Activated CD4-positive, alpha-beta memory T cell treated with anti-CD3 and anti-CD28 coated beads for 36 hours (primary cell): ENCODE results near the gene RGP1. TPM values are rescaled to one million over a fixed set of nuclear protein-coding genes. Genes with fewer than 3 reads are reported as not detected.

Experiments used
- CTCF ChIA-PET: fragments of 350-600 bp; sonication (Branson Sonifier 250); formaldehyde crosslinking; loops from one replicate; lab custom pipeline; 2021; ENCODE audit warnings: antibody characterized with exemption, inconsistent platforms; lab: Charles Lee
- POLR2A ChIA-PET: fragments of 350-600 bp; sonication (Branson Sonifier 250); formaldehyde crosslinking; loops from one replicate; lab custom pipeline; 2021; ENCODE audit warnings: antibody characterized with exemption; lab: Charles Lee
- DNase-seq: peaks from one replicate; pipeline ENCODE4 v3.0.0-alpha.2; 2020
- H3K27ac Mint-ChIP-seq: one replicate; pipeline ENCODE4 v1.8.0; 2021; ENCODE audit warnings: mixed read lengths
- H3K27me3 Mint-ChIP-seq: one replicate; pipeline ENCODE4 v1.8.0; 2021; ENCODE audit warnings: mixed read lengths
- H3K36me3 Mint-ChIP-seq: one replicate; pipeline ENCODE4 v1.8.0; 2021; ENCODE audit warnings: mixed read lengths
- H3K4me1 Mint-ChIP-seq: one replicate; pipeline ENCODE4 v1.8.0; 2021; ENCODE audit warnings: low read depth, mixed read lengths
- H3K4me3 Mint-ChIP-seq: one replicate; pipeline ENCODE4 v1.8.0; 2021; ENCODE audit warnings: mild to moderate bottlenecking, mixed read lengths
- H3K9me3 Mint-ChIP-seq: one replicate; pipeline ENCODE4 v1.8.0; 2021; ENCODE audit warnings: mixed read lengths
- intact Hi-C: fragments of 100-400 bp; cut with micrococcal nuclease; formaldehyde crosslinking; loops from one replicate; pipeline ENCODE4 v1.15.1; 2023
- total RNA-seq, 2 experiments: library from RNA; stranded (reverse); gene quantifications; one replicate each; pipeline ENCODE4 v1.2.3, GENCODE V29; 2021

The RGP1 gene
- total RNA-seq, 2 experiments from 2014 or later: 17.4 to 18.0 TPM

DNA sequence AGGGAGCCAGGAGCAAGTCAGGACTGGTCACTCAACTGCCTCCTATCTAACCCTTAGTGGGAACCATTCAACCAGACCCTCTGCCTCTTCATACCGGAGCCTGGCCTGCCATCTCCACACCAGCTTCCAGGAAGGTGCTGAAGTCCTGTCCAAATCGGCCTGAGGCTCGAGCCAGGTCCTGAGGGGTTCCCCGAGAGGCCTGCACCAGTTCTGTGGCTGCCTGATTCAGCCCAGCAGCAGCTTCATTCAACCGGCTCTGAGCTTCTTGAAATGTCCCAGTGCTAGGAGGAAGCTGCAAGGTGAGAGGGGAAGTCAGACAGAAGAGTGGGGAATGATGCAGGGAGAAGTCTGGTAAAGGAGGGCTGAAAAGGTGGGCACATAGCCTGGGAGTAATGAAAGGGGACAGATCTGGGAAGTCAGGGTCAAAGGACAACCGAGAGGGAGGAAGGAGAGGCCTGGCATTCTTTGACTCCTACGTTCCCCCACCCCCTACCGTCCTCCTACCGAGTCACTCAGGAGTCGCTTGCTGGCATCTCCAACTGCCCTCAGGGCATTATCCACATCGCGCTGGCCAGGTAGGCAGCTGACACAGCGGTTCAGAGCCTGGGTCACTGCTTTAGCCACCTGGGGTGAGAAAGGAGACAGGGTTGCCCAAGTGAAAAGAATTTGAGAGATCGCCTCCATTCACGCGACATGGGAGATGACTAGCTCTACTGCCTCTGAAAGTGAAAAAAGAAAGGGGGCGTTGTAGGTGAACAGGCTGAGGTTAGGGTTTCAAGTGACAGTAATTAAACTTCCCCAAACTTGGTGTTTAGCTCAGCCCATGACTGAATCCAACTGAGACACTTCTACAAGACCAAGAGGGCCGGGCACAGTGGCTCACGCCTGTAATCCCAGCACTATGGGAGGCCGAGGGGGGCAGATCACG is 37.3 kb upstream of the RGP1 start:
- ChIA-PET CTCF (interaction anchor here (1.0 to 6.5 kb wide), 6 partner anchors 12 to 108 kb away, joined by 3 to 55 read pairs (median 4); partner anchors contain the start of genes GBA2 and RGP1), POLR2A (no interaction called here)
- Mint-ChIP-seq H3K27ac (no peak overlapping the region), H3K4me3 (no peak overlapping the region), H3K9me3 (no peaks in the 10 kb centered on the region), H3K36me3 (peaks cover 68% of the 10 kb centered on the region), H3K27me3 (no peaks in the 10 kb centered on the region), H3K4me1 (peaks cover 15% of the 10 kb centered on the region)
- intact Hi-C loops: no loop called here
- DNase-seq: no peak

DNA sequence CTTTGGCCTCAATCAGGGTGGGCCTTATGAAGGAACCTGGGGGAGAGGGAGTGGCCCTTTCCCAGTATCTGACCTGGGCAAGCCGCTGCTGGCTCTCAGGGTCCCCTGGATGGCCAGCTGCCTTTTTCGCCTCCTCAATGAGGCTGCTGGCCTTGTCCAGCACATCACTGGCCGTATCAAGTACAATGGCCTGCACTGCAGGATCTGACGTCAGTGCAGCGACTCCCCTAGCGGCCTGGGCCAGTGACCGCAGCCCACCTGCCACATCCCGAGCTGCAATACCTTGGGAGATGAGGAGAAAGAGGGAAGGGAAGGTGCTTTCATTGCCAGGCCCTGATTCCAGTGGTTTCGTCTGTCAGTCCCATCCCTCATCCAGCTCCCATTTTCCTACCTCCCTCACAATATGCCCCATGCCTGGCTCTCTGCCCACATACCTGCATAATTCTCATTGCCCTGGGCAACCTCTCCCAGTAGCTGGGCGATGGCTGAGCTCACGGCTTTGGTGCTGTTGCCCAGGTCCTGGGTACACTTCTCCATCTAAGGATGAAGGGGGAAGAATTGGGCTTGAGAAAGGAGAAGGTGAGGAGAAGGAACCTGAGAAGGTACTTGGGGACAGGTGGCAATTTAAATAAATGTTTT is 36.2 kb upstream of the RGP1 start:
- intact Hi-C loops: no loop called here
- peaks cover 15% of the 10 kb centered on the region for H3K4me1 Mint-ChIP-seq
- no peaks in the 10 kb centered on the region for H3K9me3 Mint-ChIP-seq
- DNase-seq: no peak
- no peak overlapping the region for H3K4me3 Mint-ChIP-seq
- H3K27me3 Mint-ChIP-seq: no peaks in the 10 kb centered on the region
- ChIA-PET POLR2A (no interaction called here), CTCF (interaction anchor here (0.5 to 6.5 kb wide), 6 partner anchors 9 to 36 kb away, joined by 3 to 55 read pairs (median 4); partner anchors contain the start of genes GBA2 and RGP1)
- H3K36me3 Mint-ChIP-seq: peaks cover 64% of the 10 kb centered on the region
- H3K27ac Mint-ChIP-seq: peak overlapping the region; percentile 18

DNA sequence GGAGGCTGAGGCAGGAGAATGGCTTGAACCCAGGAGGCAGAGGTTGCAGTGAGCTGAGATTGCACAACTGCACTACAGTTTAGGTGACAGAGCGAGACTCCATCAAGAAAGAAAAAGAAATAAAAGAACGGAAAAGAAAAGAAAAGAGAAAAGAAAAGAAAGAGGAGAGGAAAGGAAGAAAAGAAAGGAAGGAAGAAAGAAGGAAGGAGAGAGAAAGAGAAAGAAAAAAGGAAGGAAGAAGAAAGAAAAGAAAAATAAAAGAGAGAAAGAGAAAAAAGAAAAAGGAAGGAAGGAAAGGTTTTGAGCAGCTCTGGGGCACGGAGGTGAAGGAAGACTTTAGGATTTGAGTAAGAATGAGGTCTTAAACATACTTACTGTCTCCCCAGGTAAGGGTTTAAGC is 35.5 kb upstream of the RGP1 start:
- no peak overlapping the region for H3K27ac Mint-ChIP-seq
- no peaks in the 10 kb centered on the region for H3K27me3 Mint-ChIP-seq
- no peak for DNase-seq
- H3K4me1 Mint-ChIP-seq: peaks cover 15% of the 10 kb centered on the region
- peaks cover 64% of the 10 kb centered on the region for H3K36me3 Mint-ChIP-seq
- no peaks in the 10 kb centered on the region for H3K9me3 Mint-ChIP-seq
- CTCF ChIA-PET: interaction anchor here (1.3 to 6.5 kb wide), 3 partner anchors 17 to 35 kb away, joined by 3 to 55 read pairs (median 3); partner anchors contain the start of genes GBA2 and RGP1
- intact Hi-C loops: no loop called here
- no peak overlapping the region for H3K4me3 Mint-ChIP-seq
- POLR2A ChIA-PET: no interaction called here

GRCh38 chr9:35714123-35714522 is 35.0 kb upstream of the RGP1 start:
- intact Hi-C loops: no loop called here
- Mint-ChIP-seq H3K4me3 (no peak overlapping the region), H3K4me1 (peaks cover 15% of the 10 kb centered on the region), H3K36me3 (peaks cover 61% of the 10 kb centered on the region), H3K27me3 (no peaks in the 10 kb centered on the region), H3K9me3 (no peaks in the 10 kb centered on the region), H3K27ac (no peak overlapping the region)
- CTCF ChIA-PET: interaction anchor here (0.9 to 6.5 kb wide), 3 partner anchors 18 to 56 kb away, joined by 3 to 55 read pairs (median 4); partner anchors contain the start of genes CCDC107 and RMRP
- DNase-seq: no peak
- POLR2A ChIA-PET: no interaction called here

DNA sequence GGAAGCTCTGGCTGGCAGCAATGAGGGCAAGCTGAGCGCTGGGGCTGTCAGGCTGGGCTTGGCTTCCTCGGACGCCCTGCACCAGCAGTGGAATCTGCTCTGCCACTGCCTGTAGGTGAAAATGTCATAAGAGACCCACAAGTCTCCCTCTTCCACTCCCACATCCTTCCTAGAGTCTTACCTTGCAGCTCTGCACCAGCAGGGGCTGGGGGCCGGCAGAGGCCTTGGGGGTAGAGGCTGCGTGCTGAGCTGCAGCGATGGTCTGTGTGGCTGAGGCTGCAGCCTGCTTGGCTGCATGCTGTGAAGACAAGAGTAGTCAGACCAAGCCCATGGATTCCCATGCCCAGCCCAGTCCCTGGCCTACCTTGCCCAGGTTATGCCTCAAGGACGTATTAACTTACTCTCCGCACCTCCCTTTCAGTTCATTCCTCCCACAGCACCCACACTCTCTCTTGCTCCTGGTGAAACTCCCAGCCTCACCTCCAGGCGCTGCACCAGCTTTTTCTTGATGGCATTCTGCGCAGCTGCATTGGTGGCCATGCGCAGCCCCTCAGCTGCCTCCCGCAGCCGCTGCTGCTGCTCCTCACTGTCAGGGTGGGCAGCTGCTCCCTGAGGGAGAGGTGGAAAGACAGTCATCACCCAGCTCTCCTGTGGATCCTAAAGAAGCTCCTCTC is 34.4 kb upstream of the RGP1 start:
- CTCF ChIA-PET: interaction anchor here (0.7 to 6.5 kb wide), 4 partner anchors 18 to 103 kb away, joined by 3 to 55 read pairs (median 4); partner anchors contain the start of genes CCDC107 and RMRP
- intact Hi-C loops: no loop called here
- Mint-ChIP-seq H3K36me3 (peaks cover 65% of the 10 kb centered on the region), H3K27ac (peak overlapping the region; percentile 4), H3K4me3 (no peak overlapping the region), H3K9me3 (no peaks in the 10 kb centered on the region), H3K27me3 (no peaks in the 10 kb centered on the region), H3K4me1 (peaks cover 15% of the 10 kb centered on the region)
- POLR2A ChIA-PET: interaction anchor here (1.4 kb wide), 1 partner anchor 13 kb away, joined by 5 read pairs; no protein-coding TSS in a partner anchor
- DNase-seq: no peak

DNA sequence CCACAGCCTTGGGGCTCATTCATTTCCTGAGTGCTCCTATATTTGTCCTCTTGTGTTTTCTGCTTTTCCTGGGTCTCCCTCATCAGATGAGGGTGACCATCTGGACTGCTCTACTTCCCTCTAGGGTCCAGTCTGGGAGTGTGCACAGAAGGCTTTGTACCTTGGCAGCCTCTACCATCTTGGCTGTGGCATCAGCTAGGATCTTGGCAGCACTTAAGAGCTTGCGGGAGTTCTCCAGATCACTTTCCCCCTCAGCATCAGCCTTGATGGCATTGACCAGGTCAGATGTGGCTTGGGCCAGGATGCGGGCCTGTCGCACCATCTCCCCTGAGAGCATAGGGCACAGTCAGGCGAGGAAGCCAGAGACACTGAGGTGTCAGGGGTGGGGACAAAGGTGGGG is 32.9 kb upstream of the RGP1 start:
- no peaks in the 10 kb centered on the region for H3K27me3 Mint-ChIP-seq
- CTCF ChIA-PET: interaction anchor here (6.5 kb wide), 1 partner anchor 20 kb away, joined by 55 read pairs; no protein-coding TSS in a partner anchor
- H3K4me3 Mint-ChIP-seq: no peak overlapping the region
- DNase-seq: no peak
- POLR2A ChIA-PET: interaction anchor here (0.9 to 1.4 kb wide), 2 partner anchors 12 to 20 kb away, joined by 3 to 5 read pairs; no protein-coding TSS in a partner anchor
- no peaks in the 10 kb centered on the region for H3K9me3 Mint-ChIP-seq
- H3K36me3 Mint-ChIP-seq: peaks cover 61% of the 10 kb centered on the region
- peaks cover 15% of the 10 kb centered on the region for H3K4me1 Mint-ChIP-seq
- no peak overlapping the region for H3K27ac Mint-ChIP-seq
- intact Hi-C loops: no loop called here

- intact Hi-C loops: no loop called here
- H3K4me3 Mint-ChIP-seq: no peak overlapping the region
- POLR2A ChIA-PET: interaction anchor here (0.9 kb wide), 1 partner anchor 21 kb away, joined by 3 read pairs; no protein-coding TSS in a partner anchor
- CTCF ChIA-PET: interaction anchor here (0.6 to 6.5 kb wide), 6 partner anchors 14 to 106 kb away, joined by 3 to 55 read pairs (median 3); partner anchors contain the start of gene TLN1
- H3K27me3 Mint-ChIP-seq: no peaks in the 10 kb centered on the region
- no peaks in the 10 kb centered on the region for H3K9me3 Mint-ChIP-seq
- peaks cover 7% of the 10 kb centered on the region for H3K4me1 Mint-ChIP-seq
- DNase-seq: no peak
- no peak overlapping the region for H3K27ac Mint-ChIP-seq
- H3K36me3 Mint-ChIP-seq: peaks cover 67% of the 10 kb centered on the region
Measured at GRCh38 chr9:35717132-35717870, 31.8 kb upstream of the RGP1 start.

DNA sequence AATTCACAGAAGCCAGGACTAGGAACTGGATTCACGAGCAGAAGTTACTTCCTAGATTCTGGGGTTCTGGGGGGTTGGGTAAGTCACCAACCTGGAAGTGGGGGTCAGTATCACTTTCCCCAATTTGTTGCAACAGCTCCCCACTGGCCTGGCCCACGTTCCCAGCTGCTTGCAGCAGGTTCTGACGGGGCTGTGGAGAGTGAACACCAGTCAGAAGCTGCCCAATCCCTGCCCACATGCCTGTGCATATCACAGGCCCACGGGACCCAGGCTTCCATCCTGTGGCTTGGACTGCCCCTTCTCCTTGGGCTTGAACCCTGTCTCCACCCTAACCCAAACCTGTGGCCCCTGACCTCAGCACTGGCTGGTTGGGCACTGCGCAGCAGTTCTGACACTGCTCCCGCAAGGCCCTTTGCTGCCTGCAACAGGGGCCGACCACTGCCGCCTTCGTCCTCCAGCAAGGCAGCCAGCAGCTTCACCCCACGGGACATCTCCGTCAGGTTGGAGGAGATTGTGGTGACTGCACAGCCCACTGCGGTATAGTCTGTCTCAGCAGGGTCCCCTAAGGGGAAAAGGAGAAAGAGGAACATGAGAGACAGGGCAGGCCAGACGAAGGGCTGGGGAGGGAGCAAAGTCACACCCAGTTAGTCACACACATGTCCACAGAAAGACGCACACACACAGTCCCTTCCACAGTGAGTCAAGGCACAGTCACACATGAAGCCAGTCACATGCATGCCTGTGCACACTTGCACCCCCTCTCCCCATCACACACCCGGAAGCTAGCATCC is 30.2 kb upstream of the RGP1 start:
- Mint-ChIP-seq H3K4me3 (no peak overlapping the region), H3K27ac (no peak overlapping the region), H3K36me3 (peaks cover 64% of the 10 kb centered on the region), H3K9me3 (no peaks in the 10 kb centered on the region), H3K4me1 (no peaks in the 10 kb centered on the region), H3K27me3 (no peaks in the 10 kb centered on the region)
- POLR2A ChIA-PET: no interaction called here
- no peak for DNase-seq
- intact Hi-C loops: no loop called here
- CTCF ChIA-PET: interaction anchor here (0.8 to 1.5 kb wide), 2 partner anchors 9 to 22 kb away, joined by 3 read pairs; no protein-coding TSS in a partner anchor

GRCh38 chr9:35719546-35719945 is 29.5 kb upstream of the RGP1 start:
- Mint-ChIP-seq H3K36me3 (peaks cover 63% of the 10 kb centered on the region), H3K27ac (no peak overlapping the region)
- POLR2A ChIA-PET: no interaction called here

DNA sequence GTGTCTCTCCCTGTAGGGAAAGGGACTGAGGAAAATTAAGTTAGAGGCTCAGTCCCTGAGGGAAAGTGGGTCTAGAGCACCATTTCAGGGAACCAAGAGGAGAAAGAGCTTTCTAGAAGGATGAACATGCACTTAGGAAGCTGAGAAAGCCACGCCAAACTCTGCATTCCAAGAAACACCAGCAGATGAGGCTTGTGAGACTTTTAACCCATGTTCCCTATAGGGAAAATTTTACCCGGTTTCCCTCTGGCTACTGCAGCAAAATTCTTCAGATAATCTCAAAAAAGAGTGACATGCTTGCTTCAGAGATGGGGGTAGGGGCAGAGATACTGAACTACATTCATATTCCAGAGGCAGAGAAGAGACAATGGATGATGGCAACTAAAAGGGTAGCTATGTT is 25.7 kb upstream of the RGP1 start:
- POLR2A ChIA-PET: no interaction called here

More at GRCh38 chr9:35719546-35719945, 29.5 kb upstream of the RGP1 start:
- CTCF ChIA-PET: interaction anchor here (0.8 to 1.5 kb wide), 2 partner anchors 8 to 23 kb away, joined by 3 read pairs; no protein-coding TSS in a partner anchor
- intact Hi-C loops: no loop called here
- Mint-ChIP-seq H3K9me3 (no peaks in the 10 kb centered on the region), H3K4me1 (no peaks in the 10 kb centered on the region), H3K4me3 (no peak overlapping the region), H3K27me3 (no peaks in the 10 kb centered on the region)
- DNase-seq: no peak

More for the DNA sequence above, 25.7 kb upstream of the RGP1 start:
- DNase-seq: no peak
- Mint-ChIP-seq H3K4me3 (no peak overlapping the region), H3K27me3 (no peaks in the 10 kb centered on the region), H3K27ac (no peak overlapping the region), H3K4me1 (no peaks in the 10 kb centered on the region), H3K9me3 (no peaks in the 10 kb centered on the region), H3K36me3 (peaks cover 42% of the 10 kb centered on the region)
- intact Hi-C loops: no loop called here
- CTCF ChIA-PET: interaction anchor here (1.0 to 3.8 kb wide), 3 partner anchors 11 to 27 kb away, joined by 3 to 15 read pairs (median 3); no protein-coding TSS in a partner anchor
